CD4-positive, alpha-beta T cell treated with Interleukin-1 beta for 1 hour (primary cell): ENCODE measurements around the gene FAM120A.

ENCODE experiments used
- DNase-seq, 2 donors: peaks; one replicate each; pipeline ENCODE4 v3.0.0-alpha.2; 2020 to 2022

FAM120A gene

DNA sequence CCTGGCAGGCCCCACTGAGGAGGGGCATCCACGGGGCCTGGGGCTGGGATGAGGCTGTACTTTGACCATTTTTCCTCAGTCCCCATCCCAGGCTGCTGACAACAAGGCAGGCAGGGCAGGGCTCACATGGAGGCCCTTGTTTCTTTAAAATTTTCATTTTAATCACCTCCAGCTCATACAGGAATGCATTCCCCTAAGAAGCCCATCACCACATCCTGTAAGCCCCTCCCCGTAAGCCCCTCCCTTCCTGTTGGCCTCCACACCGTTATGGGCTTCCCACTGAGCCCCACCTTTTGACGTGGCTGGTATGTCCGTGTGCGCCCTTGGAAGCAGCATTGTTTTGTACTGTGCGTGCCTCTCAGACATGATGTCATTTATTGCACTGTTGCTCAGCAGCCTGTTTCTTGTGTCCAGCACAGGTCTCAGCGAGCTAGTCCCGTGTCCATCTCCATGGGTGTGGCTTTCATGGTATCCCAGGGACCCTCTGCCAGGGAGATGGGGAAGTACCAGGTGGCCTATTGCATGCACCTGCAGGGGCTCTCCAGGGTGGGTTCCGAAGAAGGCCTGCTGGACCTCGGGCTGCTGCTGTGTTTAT lies 147.3 kb downstream of the FAM120A start:
- no peak for DNase-seq

DNA sequence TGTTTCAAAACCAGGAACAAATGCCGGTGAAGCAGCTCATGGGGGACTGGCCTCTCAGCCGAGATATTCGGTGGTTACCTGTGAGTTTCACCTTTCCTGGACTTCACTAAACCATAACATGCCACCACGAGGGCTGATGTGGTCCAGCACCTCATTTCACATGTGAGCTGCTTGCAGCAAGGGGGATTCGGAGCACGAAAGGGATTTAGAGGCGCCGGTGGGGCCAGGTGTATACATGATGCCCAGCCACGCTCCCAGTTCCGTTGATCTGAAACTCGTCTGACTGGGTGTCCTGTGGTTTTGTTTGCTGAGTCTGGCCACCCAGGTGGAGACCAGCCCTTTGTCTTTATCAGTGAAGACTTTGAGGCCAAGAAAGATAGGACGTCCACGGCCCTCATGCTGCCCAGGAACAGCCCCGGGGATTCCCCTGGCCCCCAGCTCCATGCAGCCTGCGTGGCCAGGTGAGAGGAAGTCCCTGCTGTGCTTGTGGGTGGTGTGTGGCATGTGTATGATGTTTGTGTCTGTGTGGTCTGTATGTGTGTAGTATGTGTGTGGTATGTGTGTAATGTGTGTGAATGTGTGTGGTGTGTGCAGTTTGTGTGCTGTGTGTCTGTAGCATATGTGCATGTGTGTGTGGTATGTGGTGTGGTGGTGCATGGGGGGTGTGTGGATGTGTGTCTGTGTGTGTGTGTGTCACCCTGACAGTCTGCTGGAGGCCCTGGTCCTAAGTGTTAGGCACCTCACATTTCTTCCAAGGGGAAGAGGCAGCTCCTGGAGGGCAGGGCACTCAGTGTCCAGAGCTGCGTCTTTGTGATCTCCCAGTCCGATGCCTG lies 148.3 kb downstream of the FAM120A start:
- no peak for DNase-seq

DNA sequence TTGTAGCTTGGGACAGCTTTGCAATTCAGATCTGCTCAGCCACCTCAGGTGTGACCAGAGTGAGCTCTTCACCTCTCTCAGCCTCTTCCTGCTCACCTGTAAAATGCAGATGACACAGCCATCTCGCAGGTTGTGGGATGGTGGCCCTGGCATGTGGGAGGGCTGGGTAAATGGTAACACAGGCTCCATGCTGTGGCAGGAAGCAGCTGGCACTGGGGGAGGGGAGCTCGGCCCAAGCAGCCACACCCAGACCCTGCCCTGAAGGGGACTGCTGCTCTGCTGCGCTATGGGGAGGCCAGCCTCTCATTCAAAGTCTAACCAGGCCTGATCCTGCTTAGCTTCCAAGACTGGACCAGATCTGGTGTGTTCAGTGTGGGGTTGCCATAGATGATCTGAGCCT lies 149.0 kb downstream of the FAM120A start:
- DNase-seq: no peak

DNA sequence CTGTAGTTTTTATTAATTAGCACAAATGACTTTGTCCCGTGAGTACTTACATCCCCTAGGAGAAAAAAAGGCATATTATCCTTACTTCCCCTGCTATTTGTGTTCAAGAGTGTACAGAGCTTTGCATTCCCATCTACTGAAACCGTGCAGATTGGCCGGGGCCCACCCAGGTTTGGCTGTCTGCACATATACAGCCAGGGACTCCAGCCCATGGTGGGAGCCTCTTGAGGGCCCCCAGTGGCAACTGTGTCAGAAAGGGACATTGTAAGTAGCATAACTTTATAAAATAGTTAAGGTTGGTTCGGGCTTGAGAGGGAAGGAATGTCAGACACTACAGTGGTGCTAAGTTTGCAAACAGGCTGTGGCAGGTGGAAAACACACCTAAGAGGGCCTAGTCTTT lies 149.6 kb downstream of the FAM120A start:
- no peak for DNase-seq

DNA sequence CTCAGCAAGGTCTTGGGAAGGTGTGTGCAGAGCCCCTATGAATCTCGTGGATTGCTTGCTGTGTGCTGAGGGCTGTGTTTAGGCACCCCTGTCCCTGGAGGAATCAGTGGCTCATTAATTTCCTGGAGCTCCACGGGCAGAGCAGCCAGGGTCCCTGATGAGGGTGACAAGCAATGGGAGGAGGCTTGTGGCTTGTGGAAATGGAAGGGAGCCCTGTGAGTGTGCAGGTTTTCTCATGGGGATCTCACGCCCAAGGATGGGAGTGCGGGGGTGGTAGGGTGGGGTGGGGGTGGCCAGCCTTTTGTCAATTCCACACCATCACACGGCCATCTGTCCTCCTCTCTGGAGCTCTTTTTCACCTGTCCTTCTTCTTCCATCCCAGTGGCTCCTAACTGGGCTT lies 150.2 kb downstream of the FAM120A start:
- no peak for DNase-seq

DNA sequence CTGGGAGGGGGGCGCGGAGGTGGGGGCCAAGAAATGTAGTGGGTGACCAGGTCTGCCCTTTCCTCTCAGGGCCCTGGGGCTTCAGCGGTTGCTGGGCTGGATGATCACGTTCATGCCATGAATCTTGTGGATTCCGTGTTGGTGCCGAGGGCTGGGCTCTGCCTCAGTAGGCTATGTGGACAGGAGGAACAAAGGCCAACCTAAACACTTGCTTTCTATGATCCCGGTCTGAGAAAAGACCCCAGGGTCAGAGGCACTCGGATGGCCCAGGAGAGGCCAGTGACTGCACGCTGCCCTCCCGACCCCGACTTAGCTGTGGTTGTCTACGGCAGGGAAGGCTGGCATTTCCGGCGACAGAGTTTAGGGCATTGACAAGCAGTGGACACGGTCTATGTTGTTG lies 151.5 kb downstream of the FAM120A start:
- DNase-seq: no peak

DNA sequence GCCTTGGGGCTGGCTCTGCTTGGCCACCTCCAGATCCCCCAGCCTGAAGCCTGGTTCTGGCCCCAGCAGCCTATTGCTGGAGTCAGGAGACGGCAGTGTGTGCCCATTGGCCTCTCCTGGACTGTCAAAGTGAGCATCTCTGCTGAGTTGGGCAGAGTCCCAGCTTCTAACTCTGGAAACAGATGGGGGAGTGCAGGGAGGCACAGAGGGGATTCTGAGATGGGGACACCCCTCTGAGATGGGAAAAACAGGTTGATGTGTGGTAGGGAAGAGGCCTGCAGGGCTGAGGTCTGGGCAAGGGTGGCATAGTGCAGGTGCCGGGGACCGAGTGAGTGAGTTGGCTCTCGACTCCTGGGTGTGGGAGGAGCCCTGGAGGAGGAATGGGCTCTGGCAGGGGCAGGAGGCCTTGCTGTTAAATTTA lies 152.4 kb downstream of the FAM120A start:
- no peak for DNase-seq

DNA sequence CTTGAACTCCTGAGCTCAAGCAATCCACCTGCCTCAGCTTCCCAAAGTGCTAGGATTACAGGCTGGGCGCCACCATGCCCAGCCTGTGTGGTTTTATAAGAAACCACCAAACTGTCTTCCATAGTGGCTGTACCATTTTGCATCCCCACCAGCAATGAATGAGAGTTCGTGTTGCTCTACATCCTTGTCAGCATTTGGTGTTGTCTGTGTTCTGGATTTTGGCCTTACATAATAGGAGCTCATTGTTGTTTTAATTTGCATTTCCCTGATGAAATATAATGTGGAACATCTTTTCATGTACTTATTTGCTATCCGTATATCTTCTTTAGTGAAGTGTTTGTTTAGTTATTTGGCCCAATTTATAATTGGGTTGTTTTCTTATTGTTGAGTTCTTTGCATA lies 154.7 kb downstream of the FAM120A start:
- no peak for DNase-seq

DNA sequence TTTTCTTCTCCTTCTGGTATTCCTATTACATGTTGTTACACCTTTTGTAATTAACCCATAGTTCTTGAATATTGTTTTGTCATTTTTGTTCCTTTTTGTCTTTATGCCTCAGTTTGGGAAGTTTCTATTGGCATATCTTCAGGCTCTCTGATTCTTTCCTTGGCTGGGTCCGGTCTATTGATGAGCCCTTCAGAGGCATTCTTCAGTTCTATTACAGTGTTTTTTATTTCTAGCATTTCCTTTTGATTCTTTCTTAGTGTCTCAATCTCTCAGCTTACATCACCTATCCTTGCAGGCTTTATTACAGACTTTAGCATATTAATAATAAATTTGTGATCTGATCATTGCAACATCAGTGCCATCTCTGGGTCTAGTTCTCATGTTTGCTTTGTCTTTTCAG lies 158.7 kb downstream of the FAM120A start:
- DNase-seq: no peak

DNA sequence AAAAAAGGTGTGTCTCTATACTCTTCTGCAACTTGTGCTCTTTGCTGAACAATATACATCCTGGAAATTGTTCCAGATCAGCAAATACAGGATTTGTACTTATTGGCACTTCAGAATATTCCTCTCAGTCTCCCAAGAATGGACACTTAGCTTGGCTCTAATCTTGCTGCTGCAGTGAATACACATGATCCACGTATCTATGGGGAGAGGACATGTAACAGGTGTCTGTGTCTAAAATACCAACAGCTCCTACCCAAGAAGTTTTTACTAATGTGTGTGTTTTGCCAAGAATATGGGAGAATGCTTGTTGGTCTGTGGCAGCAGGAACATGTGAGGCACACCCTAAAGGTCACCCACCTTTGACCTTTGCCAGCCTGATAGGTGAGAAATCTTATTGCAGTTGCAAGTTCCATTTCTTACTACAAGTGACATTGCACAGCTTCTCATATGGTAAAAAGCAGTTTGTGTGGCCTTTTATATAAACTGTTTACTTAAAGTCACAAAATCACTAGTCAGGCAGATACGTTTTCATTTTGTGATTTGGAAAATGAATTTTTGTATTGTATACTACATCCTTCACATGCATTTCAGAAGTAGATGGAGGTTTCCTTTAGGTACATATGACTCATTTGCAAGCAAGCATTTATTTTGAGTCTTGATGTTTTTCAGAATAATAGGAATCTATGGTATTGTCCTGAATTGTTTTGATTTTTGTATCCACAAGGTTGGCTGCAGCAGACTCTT lies 160.7 kb downstream of the FAM120A start:
- no peak for DNase-seq

DNA sequence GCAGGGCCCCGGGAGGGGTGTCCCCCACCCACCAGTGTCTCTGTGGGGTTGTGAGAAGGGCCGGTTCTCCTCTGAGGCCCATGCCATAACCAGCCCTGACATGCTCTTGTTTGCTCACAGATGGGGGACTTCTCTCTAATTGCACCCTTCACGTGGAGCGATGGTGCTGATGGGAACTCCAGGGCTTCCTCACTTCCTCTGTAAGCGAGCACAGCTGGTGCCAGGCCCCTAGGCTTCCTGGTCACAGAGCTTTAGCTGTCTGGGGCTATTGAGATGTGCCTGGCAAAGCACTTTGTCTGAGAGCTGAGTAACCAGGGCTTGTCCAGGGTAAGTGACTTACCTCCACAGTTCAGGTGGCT lies 161.3 kb downstream of the FAM120A start:
- DNase-seq: no peak

DNA sequence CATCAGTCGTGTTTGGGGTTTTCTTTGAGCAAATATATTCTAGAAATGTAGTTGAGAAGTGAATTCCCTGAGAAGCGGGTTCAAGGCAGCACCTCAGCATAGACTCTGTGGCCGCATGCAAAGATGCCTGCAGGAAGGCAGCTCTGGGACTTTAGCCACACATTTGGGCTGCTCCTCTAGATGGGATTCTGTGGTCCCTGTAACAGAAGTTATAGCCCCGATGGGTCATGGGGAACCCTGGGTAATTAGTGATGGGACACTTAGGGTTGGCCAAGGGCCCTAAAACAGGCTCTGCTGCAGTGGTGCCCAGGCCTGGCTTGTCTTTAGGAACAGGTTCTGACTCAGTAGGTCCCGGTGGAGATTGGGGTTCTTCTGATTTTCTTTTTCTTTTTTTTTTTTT lies 161.7 kb downstream of the FAM120A start:
- no peak for DNase-seq

DNA sequence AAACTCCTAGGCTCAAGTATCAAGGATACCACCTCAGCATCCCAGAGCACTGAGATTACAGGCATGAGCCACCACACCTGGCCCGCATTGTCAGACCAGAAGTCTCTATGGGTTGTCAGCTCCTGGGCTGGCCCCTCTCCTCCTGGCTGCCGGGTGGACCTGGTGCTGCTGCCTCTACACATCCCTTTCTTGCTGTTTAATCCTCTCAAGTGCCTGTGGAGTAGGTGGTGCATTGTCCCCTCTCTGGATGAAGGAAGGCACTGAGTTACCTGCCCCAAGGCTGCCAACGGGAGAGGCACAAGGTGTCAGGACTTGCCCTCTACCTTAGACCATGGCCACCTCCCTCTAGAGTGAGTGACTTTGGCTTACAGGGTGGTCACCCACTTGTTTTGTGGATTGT lies 162.3 kb downstream of the FAM120A start:
- no peak for DNase-seq

DNA sequence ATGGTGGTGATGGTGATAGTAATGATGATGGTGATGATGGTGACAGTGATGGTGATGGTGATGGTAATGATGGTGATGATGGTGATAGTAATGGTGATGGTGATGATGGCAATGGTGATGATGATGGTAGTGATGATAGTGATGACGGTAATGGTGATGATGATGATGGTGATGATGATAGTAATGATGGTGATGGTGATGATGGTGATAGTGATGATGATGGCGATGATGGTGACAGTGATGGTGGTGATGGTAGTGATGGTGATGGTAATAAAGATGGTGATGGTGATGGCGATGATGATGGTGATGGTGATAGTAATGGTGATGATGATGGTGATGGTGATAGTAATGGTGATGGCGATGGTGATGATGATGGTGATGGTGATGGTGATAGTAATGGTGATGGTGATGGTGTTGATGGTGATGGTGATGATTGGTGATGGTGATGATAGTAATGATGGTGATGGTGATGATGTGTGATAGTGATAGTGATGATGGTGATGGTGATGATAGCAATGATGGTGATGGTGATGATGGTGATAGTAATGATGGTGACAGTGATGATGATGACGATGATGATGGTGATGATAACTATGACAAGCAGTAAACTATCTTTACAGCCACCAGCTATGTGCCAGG lies 163.5 kb downstream of the FAM120A start:
- no peak for DNase-seq
